IMR-90 (cell line): ENCODE results near the gene CNTN5. TPM values are rescaled to one million over a fixed set of nuclear protein-coding genes. Genes with fewer than 3 reads are reported as not detected.

ENCODE experiments used
- ATAC-seq: fragments of 200-7000 bp; cut with Tn5 transposase; 2 replicates; pipeline ENCODE4 v1.9.1; 2020; ENCODE audit warnings: low read depth, mild to moderate bottlenecking, moderate library complexity
- BruUV-seq: library from RNA; stranded (reverse); fragments of 400-500 nt; replicated peaks from 2 replicates; lab custom pipeline; 2021; lab: Mats Ljungman, UMichigan
- CTCF ChIA-PET: fragments of 300-600 bp; formaldehyde crosslinking; extraction: SDS; loops from one replicate; lab custom pipeline; 2021; ENCODE audit warnings: antibody characterized with exemption; lab: Yijun Ruan, JAX
- POLR2A ChIA-PET: fragments of 300-600 bp; sonication (Branson Sonifier 250); formaldehyde crosslinking; loops from one replicate; lab custom pipeline; 2022; ENCODE audit warnings: antibody characterized with exemption; ENCODE audit not compliant: unreplicated experiment; lab: Charles Lee
- DNase-seq: peaks from one replicate; pipeline ENCODE4 v3.0.0; 2013
- H2AFZ ChIP-seq: replicated peaks from 2 replicates; pipeline ENCODE3; 2013; ENCODE audit warnings: low read length, mild to moderate bottlenecking; ENCODE audit not compliant: poor library complexity
- H2AK5ac ChIP-seq: 2 replicates; pipeline ENCODE4 v1.6.1; 2013; ENCODE audit warnings: low read depth, low read length, inconsistent platforms
- H2AK9ac ChIP-seq: replicated peaks from 2 replicates; pipeline ENCODE3; 2013; ENCODE audit warnings: mild to moderate bottlenecking, low read depth, low read length, moderate library complexity; ENCODE audit not compliant: poor library complexity
- H2BK120ac ChIP-seq: 2 replicates; pipeline ENCODE4 v1.6.1; 2013; ENCODE audit warnings: low read depth, low read length, inconsistent platforms
- H2BK15ac ChIP-seq: 3 replicates; pipeline ENCODE4 v1.6.1; 2013; ENCODE audit warnings: low read depth, low read length, inconsistent platforms
- H2BK20ac ChIP-seq: 2 replicates; pipeline ENCODE4 v1.6.1; 2013; ENCODE audit warnings: low read depth, mild to moderate bottlenecking, inconsistent platforms, low read length, moderate library complexity
- H2BK5ac ChIP-seq: 2 replicates; pipeline ENCODE4 v1.6.1; 2013; ENCODE audit warnings: mild to moderate bottlenecking, low read depth, low read length, inconsistent platforms; ENCODE audit not compliant: poor library complexity, severe bottlenecking
- H3K14ac ChIP-seq: replicated peaks from 2 replicates; pipeline ENCODE4 v1.6.1; 2013; ENCODE audit warnings: low read depth, low read length, inconsistent platforms
- H3K18ac ChIP-seq: 2 replicates; pipeline ENCODE4 v1.6.1; 2013; ENCODE audit warnings: low read depth, low read length, control low read depth
- H3K23ac ChIP-seq: 2 replicates; pipeline ENCODE4 v1.6.1; 2013; ENCODE audit warnings: low read depth, low read length, inconsistent platforms
- H3K27ac ChIP-seq: 2 replicates; pipeline ENCODE4 v1.5.1; 2013; ENCODE audit warnings: mild to moderate bottlenecking, control low read depth, low read length; ENCODE audit not compliant: insufficient read depth
- H3K27me3 ChIP-seq: 2 replicates; pipeline ENCODE4 v1.6.1; 2013; ENCODE audit warnings: low read length; ENCODE audit not compliant: control insufficient read depth, insufficient read depth
- H3K36me3 ChIP-seq: 2 replicates; pipeline ENCODE4 v1.6.1; 2013; ENCODE audit warnings: low read length, mixed read lengths; ENCODE audit not compliant: control insufficient read depth, insufficient read depth
- H3K4ac ChIP-seq: 2 replicates; pipeline ENCODE4 v1.6.1; 2013; ENCODE audit warnings: low read depth, low read length, inconsistent platforms
- H3K4me1 ChIP-seq: 2 replicates; pipeline ENCODE4 v1.6.1; 2013; ENCODE audit warnings: low read length, mixed read lengths; ENCODE audit not compliant: control insufficient read depth, insufficient read depth
- H3K4me2 ChIP-seq: 2 replicates; pipeline ENCODE4 v1.6.1; 2013; ENCODE audit warnings: low read depth, mild to moderate bottlenecking, control low read depth, low read length, moderate library complexity
- H3K4me3 ChIP-seq: 2 replicates; pipeline ENCODE4 v1.5.1; 2013; ENCODE audit warnings: low read depth, mild to moderate bottlenecking, control low read depth, low read length, moderate library complexity; ENCODE audit not compliant: insufficient read depth
- H3K56ac ChIP-seq: 2 replicates; pipeline ENCODE4 v1.6.1; 2013; ENCODE audit warnings: low read length, inconsistent platforms; ENCODE audit not compliant: insufficient read depth; ENCODE audit errors: extremely low read depth
- H3K79me1 ChIP-seq, 2 experiments: 2 replicates each; pipeline ENCODE4 v1.6.1; 2013; ENCODE audit warnings: low read length in 2 of 2, inconsistent platforms in 1 of 2, low read depth in 1 of 2
- H3K9ac ChIP-seq: 2 replicates; pipeline ENCODE4 v1.6.1; 2013; ENCODE audit warnings: low read depth, low read length, control low read depth
- H3K9me1 ChIP-seq: 2 replicates; pipeline ENCODE4 v1.6.1; 2013; ENCODE audit warnings: low read length, inconsistent platforms; ENCODE audit not compliant: insufficient read depth
- H3K9me3 ChIP-seq: 2 replicates; pipeline ENCODE4 v1.6.1; 2013; ENCODE audit warnings: low read length; ENCODE audit not compliant: control insufficient read depth, insufficient read depth
- H4K20me1 ChIP-seq: 2 replicates; pipeline ENCODE4 v1.6.1; 2013; ENCODE audit warnings: low read length, inconsistent platforms; ENCODE audit not compliant: insufficient read depth
- H4K5ac ChIP-seq: 2 replicates; pipeline ENCODE4 v1.6.1; 2013; ENCODE audit warnings: mild to moderate bottlenecking, low read depth, low read length, control low read depth
- H4K8ac ChIP-seq, 2 experiments: 2 replicates each; pipeline ENCODE4 v1.6.1; 2013; ENCODE audit warnings: low read depth in 2 of 2, low read length in 2 of 2, control low read depth in 1 of 2, inconsistent platforms in 1 of 2
- H4K91ac ChIP-seq: 2 replicates; pipeline ENCODE4 v1.6.1; 2013; ENCODE audit warnings: low read depth, low read length, inconsistent platforms; ENCODE audit not compliant: insufficient read depth
- CEBPB ChIP-seq: IDR thresholded peaks from 2 replicates; pipeline ENCODE4 v1.6.1; 2012; ENCODE audit warnings: low read depth, low read length, improper control_type of control experiment
- CHD1 ChIP-seq: IDR thresholded peaks from 2 replicates; pipeline ENCODE4 v1.6.1; 2012; ENCODE audit warnings: low read depth, low read length, improper control_type of control experiment
- POLR2A ChIP-seq: IDR thresholded peaks from 2 replicates; pipeline ENCODE4 v1.6.1; 2012; ENCODE audit warnings: mild to moderate bottlenecking, low read depth, low read length
- RAD21 ChIP-seq: IDR thresholded peaks from 2 replicates; pipeline ENCODE4 v1.6.1; 2012; ENCODE audit warnings: low read length, improper control_type of control experiment
- RFX5 ChIP-seq: IDR thresholded peaks from 2 replicates; pipeline ENCODE4 v1.8.0; 2012; ENCODE audit warnings: low read depth, mild to moderate bottlenecking, low read length, moderate library complexity
- SMC3 ChIP-seq: fragments of 150-350 bp; IDR thresholded peaks from 2 replicates; pipeline ENCODE4 v1.6.1; 2016; ENCODE audit warnings: low read depth, mild to moderate bottlenecking, antibody characterized with exemption, low read length, moderate library complexity
- WGBS, 2 experiments: methylation state at CpG; one replicate each; pipeline versions ENCODE4 v1.1.5 to v1.1.7; 2013; ENCODE audit warnings: missing lambda C conversion rate in 2 of 2; ENCODE audit not compliant: insufficient read length in 1 of 2; ENCODE audit errors: extremely low coverage in 2 of 2; 5-methylcytosine and 5-hydroxymethylcytosine counted together
- dilution Hi-C: fragments of 300-500 bp; cut with HindIII; formaldehyde crosslinking; loops from one replicate; pipeline ENCODE4 v1.14.3; 2018; ENCODE audit warnings: low sequenced_read_pairs; ENCODE audit not compliant: unreplicated experiment
- in situ Hi-C: fragments of 300-500 bp; cut with MboI; formaldehyde crosslinking; loops from 3 replicates; pipeline ENCODE4 v1.14.3; 2019; ENCODE audit warnings: low sequenced_read_pairs, inconsistent platforms, mixed read lengths
- intact Hi-C: fragments of 100-400 bp; cut with micrococcal nuclease; formaldehyde crosslinking; loops from 2 replicates; pipeline ENCODE4 v1.10.0; 2022
- polyA plus RNA-seq, 3 experiments: library from polyadenylated mRNA; depleted of rRNA; stranded (reverse); fragments of >200 nt; gene quantifications; 2 replicates each; pipeline ENCODE4 v1.2.3, GENCODE V29; 2012; ENCODE audit warnings: low replicate concordance in 1 of 3
- total RNA-seq: library from RNA; depleted of rRNA; stranded (reverse); fragments of >200 nt; gene quantifications from 2 replicates; pipeline ENCODE4 v1.2.3, GENCODE V29; 2012

CNTN5 gene
- total and polyA plus RNA-seq, 2 of the 4 experiments (the other 2 are of a cell fraction): not detected

DNA sequence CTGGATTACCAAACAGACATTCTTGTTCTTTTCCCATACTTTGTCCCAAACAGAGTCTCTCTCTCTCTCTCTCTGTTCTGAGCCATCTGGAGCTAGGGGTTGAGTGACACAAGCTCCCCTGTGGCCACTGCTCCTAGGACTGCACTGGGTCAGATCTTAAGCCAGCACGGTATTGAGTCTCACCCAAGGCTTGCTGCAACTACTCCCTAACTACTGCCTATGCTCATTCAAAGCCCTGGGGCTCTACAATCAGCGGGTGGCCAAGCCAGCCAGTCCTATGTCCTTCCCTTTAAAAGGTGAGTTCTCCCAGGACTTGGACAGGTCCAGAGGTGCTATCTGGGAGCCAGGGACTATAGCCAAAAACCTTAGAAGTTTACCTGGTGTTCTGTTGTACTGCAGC is 385.6 kb downstream of the CNTN5 start:
- DNase-seq (no peak), ATAC-seq (no peak)
- Histone ChIP-seq H3K23ac (no peak overlapping the region), H3K4me1 (no peaks in the 10 kb centered on the region), H3K4me3 (no peak overlapping the region), H3K9me1 (no peaks in the 10 kb centered on the region), H2BK120ac (no peak overlapping the region), H3K56ac (no peak overlapping the region), H4K5ac (no peak overlapping the region), H2AK9ac (no peak overlapping the region), H3K4me2 (no peak overlapping the region), H3K27me3 (no peaks in the 10 kb centered on the region), H4K8ac (no peak overlapping the region), H2AK5ac (no peak overlapping the region), H4K91ac (no peak overlapping the region), H3K9me3 (no peaks in the 10 kb centered on the region), H4K20me1 (no peaks in the 10 kb centered on the region), H3K18ac (no peak overlapping the region), H3K27ac (no peak overlapping the region), H2BK5ac (no peak overlapping the region), H2BK15ac (no peak overlapping the region), H3K4ac (no peak overlapping the region), H3K9ac (no peak overlapping the region), H3K79me1 (no peaks in the 10 kb centered on the region), H2AFZ (no peak overlapping the region), H3K14ac (no peak overlapping the region), H3K36me3 (no peaks in the 10 kb centered on the region), H2BK20ac (no peak overlapping the region)
- intact Hi-C loops (no loop called here), dilution Hi-C loops (no loop called here), in situ Hi-C loops (no loop called here)
- TF ChIP-seq RFX5 (no peak), CEBPB (no peak), POLR2A (no peak), SMC3 (no peak), CHD1 (no peak), RAD21 (no peak)
- 60% methylated on average over 1 of the region's 2 CpGs; no CpG with 5 or more reads in 1 of the 2 experiments for WGBS, 2 experiments
- CTCF ChIA-PET: no interaction called here
- no TSS peak for BruUV-seq
- POLR2A ChIA-PET: no interaction called here
